KG1 (cell line): ENCODE measurements around the gene JAM2.

Experiments used
- DNase-seq: peaks from one replicate; lab custom pipeline; 2025; lab: John Stamatoyannopoulos, UW

Gene JAM2

GRCh38 chr21:25717491-25718147, 78.6 kb downstream of the JAM2 start:
- DNase-seq: no peak

- no peak for DNase-seq
Observed at GRCh38 chr21:25721987-25722386, 82.9 kb downstream of the JAM2 start.

GRCh38 chr21:25722631-25723030, 83.6 kb downstream of the JAM2 start:
- DNase-seq: no peak

- no peak for DNase-seq
Observed at GRCh38 chr21:25732091-25732760, 93.2 kb downstream of the JAM2 start.

GRCh38 chr21:25733859-25734653, 95.0 kb downstream of the JAM2 start:
- no peak for DNase-seq

GRCh38 chr21:25734654-25734903, 95.5 kb downstream of the JAM2 start:
- no peak for DNase-seq

- peak; percentile 98 for DNase-seq
Observed at GRCh38 chr21:25734904-25735645, 96.0 kb downstream of the JAM2 start, which contains the start of the genes ATP5PF and GABPA. TSS of gene ATP5PF (minus strand) at chr21:25734904. CDS start at chr21:25729794, 5,110 bp downstream. TSS of gene GABPA (plus strand) at chr21:25734972. CDS start at chr21:25741599, 6,627 bp downstream.

- peak; percentile 18 for DNase-seq
Observed at GRCh38 chr21:25735646-25736597, 96.9 kb downstream of the JAM2 start.

- DNase-seq: no peak
Observed at GRCh38 chr21:25737421-25737820, 98.4 kb downstream of the JAM2 start.

- no peak for DNase-seq
Observed at GRCh38 chr21:25742900-25743299, 103.8 kb downstream of the JAM2 start.

GRCh38 chr21:25744854-25745253, 105.8 kb downstream of the JAM2 start:
- no peak for DNase-seq

- no peak for DNase-seq
Observed at GRCh38 chr21:25750085-25750484, 111.0 kb downstream of the JAM2 start.

- no peak for DNase-seq
Observed at GRCh38 chr21:25752416-25752815, 113.4 kb downstream of the JAM2 start.

GRCh38 chr21:25756190-25756932, 117.3 kb downstream of the JAM2 start:
- DNase-seq: no peak

- DNase-seq: no peak
Observed at GRCh38 chr21:25757531-25757930, 118.5 kb downstream of the JAM2 start.

- DNase-seq: no peak
Observed at GRCh38 chr21:25759573-25759972, 120.5 kb downstream of the JAM2 start.

- no peak for DNase-seq
Observed at GRCh38 chr21:25760061-25760460, 121.0 kb downstream of the JAM2 start.

- DNase-seq: no peak
Observed at GRCh38 chr21:25760677-25761076, 121.6 kb downstream of the JAM2 start.

- DNase-seq: no peak
Observed at GRCh38 chr21:25764065-25764464, 125.0 kb downstream of the JAM2 start.
